Activated T-helper 2 cell treated with anti-CD3 and anti-CD28 coated beads, Interferon-gamma antibody, Interleukin-2, Interleukin-4, amounts not matched to agents 10 μg/mL and 5 μg/mL and 100 μg/mL, durations not matched to agents 14 hours and 24 hours and 36 hours (primary cell): ENCODE data around the gene IRX2. TPM values are rescaled to one million over a fixed set of nuclear protein-coding genes. Genes with fewer than 3 reads are reported as not detected.

Source experiments
- DNase-seq: peaks from one replicate; pipeline ENCODE4 v3.0.0; 2021; ENCODE audit warnings: low spot score
- H3K27ac Mint-ChIP-seq: one replicate; pipeline ENCODE4 v1.8.0; 2021; ENCODE audit warnings: mixed read lengths
- H3K27me3 Mint-ChIP-seq: one replicate; pipeline ENCODE4 v1.8.0; 2021; ENCODE audit warnings: low read depth, mixed read lengths
- H3K36me3 Mint-ChIP-seq: one replicate; pipeline ENCODE4 v1.8.0; 2021; ENCODE audit warnings: low read depth, mixed read lengths
- H3K4me1 Mint-ChIP-seq: one replicate; pipeline ENCODE4 v1.8.0; 2021; ENCODE audit warnings: low read depth, mixed read lengths
- H3K4me3 Mint-ChIP-seq: one replicate; pipeline ENCODE4 v1.8.0; 2021; ENCODE audit warnings: low read depth, mild to moderate bottlenecking, moderate library complexity, mixed read lengths
- H3K9me3 Mint-ChIP-seq: one replicate; pipeline ENCODE4 v1.8.0; 2021; ENCODE audit warnings: mixed read lengths
- intact Hi-C: fragments of 100-400 bp; cut with micrococcal nuclease; formaldehyde crosslinking; loops from one replicate; pipeline ENCODE4 v1.15.1; 2023
- total RNA-seq: library from RNA; stranded (reverse); gene quantifications from 2 replicates; pipeline ENCODE4 v1.2.3, GENCODE V29; 2022

The IRX2 gene
- total RNA-seq, 1 donor from 2014 or later: not detected

DNA sequence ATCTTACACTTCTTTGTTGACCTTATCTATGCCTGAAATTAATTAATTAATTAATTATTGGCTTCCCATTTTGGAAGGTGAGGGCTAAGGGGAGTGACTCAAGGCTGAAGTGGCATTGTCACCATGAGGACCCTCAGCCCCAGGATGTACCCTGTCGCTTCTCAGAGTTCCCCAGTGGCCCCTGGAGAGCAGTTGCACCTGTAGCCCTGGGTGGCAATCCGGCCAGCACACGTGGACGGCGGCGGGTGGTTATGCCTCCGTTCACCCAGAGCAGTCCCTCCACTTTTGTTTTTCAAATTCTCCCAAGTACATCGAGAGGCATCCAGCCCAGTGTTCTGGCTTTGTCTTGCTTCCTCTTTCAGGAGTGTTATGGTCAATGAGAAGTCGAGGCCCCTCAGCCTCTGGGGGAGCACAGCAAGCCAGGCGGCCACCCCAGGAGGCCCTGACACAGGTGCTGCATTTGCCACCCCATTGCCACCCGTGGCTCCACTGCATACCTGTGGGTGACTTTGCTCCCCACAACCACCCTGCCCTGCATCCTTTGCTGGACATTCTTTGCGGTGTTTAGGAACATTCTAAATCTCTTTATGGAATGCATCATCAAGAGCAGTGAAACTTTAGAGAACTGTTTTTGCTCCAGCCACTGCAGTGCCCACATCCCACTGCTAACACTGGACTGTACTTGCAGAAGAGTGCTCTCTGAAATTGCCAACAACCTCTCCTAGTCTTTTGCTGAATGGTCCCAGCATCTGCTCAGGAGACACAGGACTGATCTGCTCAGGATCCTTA is 11.5 kb upstream of the IRX2 start:
- intact Hi-C loops: no loop called here
- Mint-ChIP-seq H3K4me1 (no peaks in the 10 kb centered on the region), H3K4me3 (no peak overlapping the region), H3K9me3 (no peaks in the 10 kb centered on the region), H3K27me3 (peaks cover 4% of the 10 kb centered on the region), H3K36me3 (no peaks in the 10 kb centered on the region), H3K27ac (no peak overlapping the region)
- no peak for DNase-seq

DNA sequence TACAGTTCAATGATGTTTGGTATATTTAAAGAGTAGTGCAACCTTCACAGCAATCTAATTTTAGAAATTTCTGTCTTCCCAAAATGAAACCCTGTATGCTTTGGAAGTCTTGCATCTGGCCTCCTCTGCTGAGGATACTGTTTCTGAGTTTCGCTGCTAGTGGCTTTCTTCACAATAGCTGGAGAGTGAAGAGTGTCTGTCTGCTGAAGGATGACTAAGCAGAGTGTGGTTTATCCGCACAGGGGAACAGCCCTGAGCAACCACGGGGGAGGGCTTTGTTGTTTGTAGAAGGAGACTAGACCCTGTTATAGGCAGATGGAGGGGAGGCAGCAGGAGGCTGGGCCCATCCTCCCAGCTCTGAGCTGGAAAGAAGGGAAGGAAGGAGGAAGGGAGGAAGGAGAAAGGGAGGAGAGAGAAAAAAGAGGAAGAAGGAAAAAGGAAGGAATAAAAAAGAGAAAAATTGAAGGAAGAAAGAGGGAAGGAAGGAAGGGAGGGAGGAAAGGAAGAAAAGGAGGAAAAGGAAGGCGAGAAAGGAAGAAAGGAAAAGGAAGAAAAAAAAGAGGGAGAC is 10.5 kb upstream of the IRX2 start:
- DNase-seq: no peak
- H3K9me3 Mint-ChIP-seq: no peaks in the 10 kb centered on the region

DNA sequence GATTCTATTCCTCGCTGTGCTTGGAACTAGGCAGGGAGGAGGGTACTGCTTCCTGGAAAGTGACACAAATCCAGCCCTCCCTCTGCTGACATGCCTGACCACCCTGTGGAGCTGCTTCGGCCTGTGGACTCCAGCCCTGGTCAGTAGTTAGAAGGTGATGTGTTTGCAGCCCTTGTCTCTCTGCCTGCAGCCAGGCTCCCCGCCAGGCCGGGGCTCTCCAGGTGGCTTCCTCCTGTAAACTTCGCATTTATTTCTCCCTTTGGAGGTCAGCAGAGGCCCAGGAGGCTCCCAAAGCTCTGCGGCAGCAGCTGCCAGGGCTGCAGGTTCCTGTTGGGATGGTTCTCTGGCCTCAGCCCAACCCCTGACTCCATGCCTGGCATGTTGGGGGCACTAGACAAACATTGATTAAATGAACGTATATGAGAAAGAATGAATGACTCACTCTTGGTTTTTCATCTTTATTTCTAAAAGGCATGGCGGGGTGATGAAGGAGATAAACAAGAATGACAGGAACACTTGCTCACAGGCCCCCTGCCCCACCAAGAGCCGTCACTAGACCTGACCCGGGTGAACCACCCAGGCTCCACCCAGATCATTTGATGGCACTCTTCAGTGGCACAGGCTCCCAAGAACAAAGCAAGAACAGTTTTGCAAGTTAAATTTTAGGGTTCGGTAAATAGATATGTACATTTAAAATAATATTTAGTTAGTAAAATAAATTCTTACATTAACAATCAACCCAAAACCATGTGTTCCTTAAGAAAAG is 8.4 kb upstream of the IRX2 start:
- H3K9me3 Mint-ChIP-seq: no peaks in the 10 kb centered on the region
- H3K27ac Mint-ChIP-seq: no peak overlapping the region
- intact Hi-C loops: loop anchor here (5.0 kb wide), 1 partner anchor 832 kb away; no protein-coding TSS in a partner anchor
- no peaks in the 10 kb centered on the region for H3K36me3 Mint-ChIP-seq
- no peak for DNase-seq
- H3K27me3 Mint-ChIP-seq: peaks cover 28% of the 10 kb centered on the region
- peaks cover 4% of the 10 kb centered on the region for H3K4me1 Mint-ChIP-seq
- H3K4me3 Mint-ChIP-seq: no peak overlapping the region

More for the DNA sequence above, 10.5 kb upstream of the IRX2 start:
- Mint-ChIP-seq H3K4me3 (no peak overlapping the region), H3K27me3 (peaks cover 14% of the 10 kb centered on the region), H3K36me3 (no peaks in the 10 kb centered on the region), H3K27ac (no peak overlapping the region), H3K4me1 (no peaks in the 10 kb centered on the region)
- intact Hi-C loops: no loop called here

DNA sequence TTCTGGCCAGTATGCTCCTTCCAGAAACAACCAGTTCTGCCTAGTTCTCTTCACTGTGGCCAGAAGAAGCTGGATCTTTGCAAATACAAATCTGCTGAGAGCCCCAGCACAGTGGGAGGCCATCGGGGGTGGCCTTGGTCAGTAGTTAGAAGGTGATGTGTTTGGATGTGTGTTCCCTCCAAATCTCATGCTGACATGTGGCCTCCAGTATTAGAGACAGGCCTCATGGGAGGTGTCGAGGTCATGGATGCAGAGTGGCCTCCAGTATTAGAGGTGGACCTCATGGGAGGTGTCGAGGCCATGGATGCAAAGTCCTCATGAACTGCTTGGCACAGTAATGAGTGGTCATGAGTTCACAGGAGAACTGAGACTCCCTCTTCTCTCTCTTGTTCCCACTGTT is 7.6 kb upstream of the IRX2 start:
- peaks cover 4% of the 10 kb centered on the region for H3K4me1 Mint-ChIP-seq
- no peaks in the 10 kb centered on the region for H3K36me3 Mint-ChIP-seq
- intact Hi-C loops: loop anchor here (5.0 kb wide), 1 partner anchor 833 kb away; no protein-coding TSS in a partner anchor
- no peak overlapping the region for H3K27ac Mint-ChIP-seq
- no peak for DNase-seq
- H3K9me3 Mint-ChIP-seq: no peaks in the 10 kb centered on the region
- H3K27me3 Mint-ChIP-seq: peaks cover 34% of the 10 kb centered on the region
- no peak overlapping the region for H3K4me3 Mint-ChIP-seq

DNA sequence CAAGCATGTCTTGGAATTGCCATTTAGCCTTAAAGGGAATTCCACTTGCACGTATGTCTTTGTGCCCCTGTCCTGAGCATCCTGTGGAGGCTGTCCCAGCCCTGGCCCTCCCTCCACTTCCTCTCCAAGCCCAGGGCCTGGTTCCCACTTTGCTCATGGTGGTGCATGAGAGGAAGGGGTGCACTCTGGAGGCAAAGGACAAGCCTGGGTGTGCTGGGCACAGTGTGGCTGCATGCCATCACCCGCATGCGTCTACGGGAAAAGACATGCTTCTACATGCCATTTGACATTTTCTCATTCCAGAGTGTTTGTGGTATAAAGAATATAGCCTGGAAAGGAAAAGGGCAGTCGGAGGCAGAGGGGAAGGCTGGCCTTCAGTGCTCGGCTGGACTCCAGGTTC is 7.2 kb upstream of the IRX2 start:
- Mint-ChIP-seq H3K9me3 (no peaks in the 10 kb centered on the region), H3K36me3 (no peaks in the 10 kb centered on the region), H3K27ac (no peak overlapping the region), H3K4me3 (no peak overlapping the region), H3K4me1 (peaks cover 4% of the 10 kb centered on the region), H3K27me3 (peaks cover 37% of the 10 kb centered on the region)
- intact Hi-C loops: loop anchor here (5.0 kb wide), 1 partner anchor 834 kb away; no protein-coding TSS in a partner anchor
- no peak for DNase-seq

DNA sequence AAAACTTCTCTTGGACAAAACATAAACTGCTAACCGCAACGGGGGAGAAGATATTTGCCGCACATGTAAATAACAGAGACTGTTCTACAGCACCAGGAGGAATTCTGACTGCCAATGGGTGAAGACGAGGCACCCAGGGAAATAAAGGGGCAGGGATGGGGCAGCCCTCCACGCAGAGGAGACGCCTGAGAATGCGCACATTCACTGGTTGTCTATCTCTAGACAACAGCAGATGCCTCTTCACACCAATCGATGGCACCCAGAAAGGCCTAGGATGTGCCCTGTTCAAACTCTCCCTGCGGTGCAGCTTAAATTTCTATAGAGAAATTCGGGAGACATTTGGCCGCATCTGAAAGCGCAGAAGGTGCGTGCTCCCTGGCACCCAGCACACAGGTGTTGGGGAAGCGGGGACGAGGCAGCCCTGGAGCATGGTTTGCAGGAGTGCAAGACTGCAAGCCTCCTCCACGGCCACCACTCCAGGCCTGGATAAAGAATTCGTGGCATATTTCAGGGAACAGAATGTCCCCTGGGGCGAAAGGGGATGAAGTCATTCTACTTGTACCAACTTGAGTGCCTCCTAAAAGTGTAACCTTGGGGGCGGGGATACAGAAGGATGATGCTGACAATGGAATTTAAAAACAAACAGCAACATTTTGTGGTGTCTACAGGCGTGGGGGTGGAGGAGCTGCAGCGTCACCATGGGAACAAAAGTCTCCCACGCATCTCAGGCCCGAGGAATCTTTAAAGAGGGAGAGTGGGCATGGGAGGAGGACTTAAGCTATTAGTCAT is 6.3 kb upstream of the IRX2 start:
- Mint-ChIP-seq H3K9me3 (no peaks in the 10 kb centered on the region), H3K4me3 (no peak overlapping the region), H3K27ac (no peak overlapping the region), H3K4me1 (peaks cover 4% of the 10 kb centered on the region), H3K27me3 (peaks cover 45% of the 10 kb centered on the region), H3K36me3 (no peaks in the 10 kb centered on the region)
- intact Hi-C loops: loop anchor here (5.0 kb wide), 1 partner anchor 835 kb away; no protein-coding TSS in a partner anchor
- no peak for DNase-seq

DNA sequence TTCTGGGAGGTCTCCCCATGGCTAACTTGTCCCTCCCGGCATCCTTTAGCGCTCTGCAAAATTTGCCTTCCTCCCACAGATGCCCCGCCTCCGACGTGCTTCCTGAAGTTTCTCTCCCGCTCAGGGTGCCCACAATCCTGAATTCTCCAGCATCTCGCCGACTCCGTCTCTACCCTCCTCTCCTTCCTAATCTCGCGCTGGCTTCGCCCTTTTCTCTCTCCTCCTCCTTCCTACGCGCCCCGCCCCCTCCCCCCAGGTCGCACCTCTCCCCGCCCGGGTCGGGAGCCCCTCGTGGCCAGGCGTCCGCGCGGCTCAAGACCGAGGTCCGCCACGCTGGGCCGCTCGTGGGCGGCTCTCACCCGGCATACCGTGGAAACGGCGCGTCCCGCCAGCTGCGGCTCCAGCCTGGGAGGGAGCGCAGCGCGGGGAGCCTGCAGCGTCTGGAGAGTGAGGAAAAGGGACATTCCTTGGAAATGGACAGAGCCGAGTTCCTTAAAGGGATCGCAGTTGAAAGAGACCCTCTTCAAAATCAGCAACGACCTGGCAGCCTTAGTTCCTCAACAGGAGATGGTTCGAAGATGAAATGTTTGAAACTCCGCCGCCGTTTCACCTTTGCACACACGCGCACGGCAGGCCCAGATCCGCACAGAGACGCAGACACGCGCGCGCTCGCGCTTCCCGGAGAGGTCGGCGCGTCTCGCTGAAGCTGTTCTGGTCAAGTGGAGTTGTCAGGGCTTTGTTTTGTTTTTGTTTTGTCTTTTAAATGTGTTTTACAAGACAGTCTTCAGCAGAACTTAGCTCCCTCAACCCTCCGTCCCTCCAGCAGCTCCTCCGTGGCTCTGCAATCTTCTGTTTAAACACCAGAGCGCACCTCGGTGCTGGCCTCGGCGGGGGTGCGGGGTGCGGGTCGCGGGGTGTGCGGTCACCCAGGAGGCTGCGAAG is 5.0 kb upstream of the IRX2 start:
- Mint-ChIP-seq H3K27me3 (peaks cover 48% of the 10 kb centered on the region), H3K36me3 (no peaks in the 10 kb centered on the region), H3K27ac (no peak overlapping the region), H3K4me1 (peaks cover 4% of the 10 kb centered on the region), H3K4me3 (no peak overlapping the region), H3K9me3 (no peaks in the 10 kb centered on the region)
- intact Hi-C loops: loop anchor here (5.0 kb wide), 1 partner anchor 836 kb away; no protein-coding TSS in a partner anchor
- DNase-seq: no peak

DNA sequence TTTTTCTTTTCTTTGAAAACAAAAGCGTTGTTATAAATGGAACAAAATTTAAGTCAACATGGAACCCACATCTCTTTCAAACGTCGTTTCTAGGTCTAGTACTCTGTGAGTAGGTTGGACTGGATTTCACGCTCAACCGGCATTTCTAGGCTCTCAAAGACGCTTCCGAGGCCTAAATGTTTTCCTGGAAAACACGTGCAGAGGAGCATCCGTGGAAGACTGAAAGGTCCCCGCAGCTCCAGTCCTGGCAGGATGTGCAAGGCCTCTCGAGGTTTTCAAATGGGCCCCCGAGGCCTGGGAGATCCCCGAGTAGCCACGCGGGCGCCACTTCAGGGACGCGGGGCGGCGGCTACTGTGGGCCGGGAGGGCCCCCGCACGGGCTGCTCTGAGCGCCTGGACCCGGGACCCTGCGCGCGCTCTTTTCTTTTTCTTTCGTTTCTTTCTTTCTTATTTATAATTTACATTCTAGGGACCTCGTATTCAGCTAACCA is 4.2 kb upstream of the IRX2 start:
- H3K9me3 Mint-ChIP-seq: no peaks in the 10 kb centered on the region
- H3K36me3 Mint-ChIP-seq: no peaks in the 10 kb centered on the region
- DNase-seq: no peak
- intact Hi-C loops: loop anchor here (2.0 to 5.0 kb wide), 2 partner anchors 15 to 837 kb away; no protein-coding TSS in a partner anchor
- H3K4me1 Mint-ChIP-seq: peaks cover 4% of the 10 kb centered on the region
- peaks cover 48% of the 10 kb centered on the region for H3K27me3 Mint-ChIP-seq
- H3K27ac Mint-ChIP-seq: no peak overlapping the region
- no peak overlapping the region for H3K4me3 Mint-ChIP-seq

DNA sequence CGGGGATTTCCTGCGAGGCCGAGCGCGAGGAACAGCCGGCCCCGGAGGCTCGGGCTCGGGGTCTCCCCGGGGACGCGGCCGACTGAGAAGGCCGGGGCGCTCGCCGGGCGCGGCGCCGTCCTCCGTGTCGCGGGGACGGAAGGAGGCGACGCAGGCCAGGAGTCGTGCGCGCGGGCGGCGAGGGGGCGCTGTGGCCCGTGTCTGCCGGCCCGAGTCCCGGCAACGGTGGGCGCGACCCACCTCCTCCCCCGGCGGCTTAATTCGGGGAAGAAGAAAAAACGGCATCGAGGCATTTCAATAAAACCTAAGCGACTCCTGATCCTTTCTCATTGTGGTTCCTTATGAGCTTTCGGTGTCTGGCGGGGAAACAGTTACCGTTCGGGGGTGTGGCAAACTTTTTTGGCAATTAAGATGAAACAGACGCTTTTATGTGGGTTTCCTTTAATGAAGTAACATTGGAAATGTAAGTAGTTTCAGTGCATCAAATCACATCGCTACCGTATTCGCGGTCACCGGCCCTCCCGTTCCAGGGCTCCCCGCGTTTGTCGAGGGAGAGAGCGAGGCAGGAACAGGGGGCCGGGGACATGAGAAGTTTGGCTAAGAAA is 3.7 kb upstream of the IRX2 start:
- Mint-ChIP-seq H3K9me3 (no peaks in the 10 kb centered on the region), H3K27ac (no peak overlapping the region), H3K4me1 (peaks cover 4% of the 10 kb centered on the region), H3K36me3 (no peaks in the 10 kb centered on the region), H3K27me3 (peaks cover 49% of the 10 kb centered on the region), H3K4me3 (no peak overlapping the region)
- DNase-seq: no peak
- intact Hi-C loops: loop anchor here (2.0 to 5.0 kb wide), 2 partner anchors 14 to 837 kb away; no protein-coding TSS in a partner anchor

DNA sequence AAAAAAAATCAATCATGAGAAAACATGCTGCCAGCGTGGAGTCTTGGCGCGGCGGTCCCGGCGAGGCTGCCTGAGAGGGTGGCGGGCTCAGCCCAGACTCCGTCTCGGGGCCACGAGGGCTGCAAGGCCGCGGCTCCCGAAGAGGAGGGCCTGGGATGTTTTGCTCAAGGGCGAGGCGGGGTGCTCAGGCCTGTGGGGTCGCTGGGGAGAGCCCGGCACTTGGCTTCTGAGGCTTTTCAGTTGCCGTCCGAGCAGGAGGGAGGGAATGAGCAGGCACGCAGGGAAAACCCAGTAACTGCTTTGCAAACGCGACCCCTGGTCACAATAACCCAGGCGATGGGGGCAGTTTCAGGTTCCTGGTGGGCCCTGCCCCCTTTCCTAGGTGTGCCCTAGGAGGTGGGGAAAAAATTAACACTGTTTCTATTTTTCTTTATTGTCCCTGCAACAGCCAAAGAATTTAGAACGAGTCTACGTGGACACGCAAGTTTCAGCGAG is 3.2 kb upstream of the IRX2 start:
- Mint-ChIP-seq H3K4me3 (no peak overlapping the region), H3K27me3 (peaks cover 55% of the 10 kb centered on the region), H3K9me3 (no peaks in the 10 kb centered on the region), H3K27ac (no peak overlapping the region), H3K4me1 (peaks cover 4% of the 10 kb centered on the region), H3K36me3 (no peaks in the 10 kb centered on the region)
- intact Hi-C loops: loop anchor here (2.0 to 5.0 kb wide), 3 partner anchors 14 to 872 kb away; partner anchors contain the start of gene IRX4
- DNase-seq: no peak
